ENCODE results near the gene ITGA6.

ITGA6 gene

DNA sequence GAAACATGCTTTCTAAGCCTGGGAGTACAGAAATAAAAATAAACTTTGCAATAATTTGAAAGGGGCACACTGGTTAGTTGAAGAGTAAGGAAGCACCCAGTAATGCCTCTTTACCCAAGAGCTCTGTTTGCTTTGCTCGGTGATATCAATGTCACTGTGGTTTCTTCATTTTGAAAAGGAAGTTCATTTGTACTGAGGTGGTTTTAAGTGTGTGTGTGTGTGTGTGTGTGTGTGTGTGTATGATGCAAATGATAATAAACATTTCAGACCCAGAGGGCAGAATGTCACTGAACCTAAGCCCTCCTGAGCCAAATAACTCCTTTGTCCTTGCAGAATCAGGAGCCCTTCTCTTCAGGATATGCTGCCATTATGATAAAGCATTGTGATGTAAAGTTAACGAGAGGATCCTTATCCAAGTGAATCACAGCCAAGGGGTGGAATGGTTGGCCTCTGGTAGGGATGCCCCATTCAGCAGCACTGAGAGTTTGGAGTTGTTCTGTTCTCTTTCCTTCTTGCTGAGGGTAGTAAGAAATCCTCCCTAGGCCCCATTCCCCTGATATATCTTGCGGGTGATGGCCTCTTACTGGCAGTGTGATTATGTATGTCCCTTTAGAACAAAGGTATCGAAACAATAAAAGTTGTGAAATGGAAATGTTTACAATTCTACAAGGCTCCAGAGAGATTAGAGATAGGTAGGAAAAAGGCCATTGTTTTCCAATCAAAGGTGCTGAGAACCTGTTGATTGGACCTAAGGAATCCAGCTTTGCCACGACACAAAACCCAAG, 7.6 kb downstream of the ITGA6 start:
- H3K36me3 ChIP-seq (ENCODE audit: control insufficient read depth in 2 of 2, insufficient read depth in 1 of 2, low read length in 2 of 2), result no peaks in the 10 kb centered on the region
- ChIA-PET POLR2A (interaction anchor here (0.7 kb wide), 1 partner anchor 8 kb away, joined by 6 read pairs; the partner anchor contains the start of gene ITGA6), CTCF (interaction anchor here (2.2 kb wide), 1 partner anchor 26 kb away, joined by 15 read pairs; no protein-coding TSS in a partner anchor)
- no peak overlapping the region for H3K4me3 ChIP-seq (ENCODE audit: low read depth, low read length)
- no peak overlapping the region; the same call in 1 of the 2 replicates for H3K27ac ChIP-seq (ENCODE audit: extremely low read depth, low read depth, low read length)
- H3K4me1 ChIP-seq (ENCODE audit: control insufficient read depth, insufficient read depth, low read length), result peaks cover 22% of the 10 kb centered on the region
- TF ChIP-seq, protein P1, sequence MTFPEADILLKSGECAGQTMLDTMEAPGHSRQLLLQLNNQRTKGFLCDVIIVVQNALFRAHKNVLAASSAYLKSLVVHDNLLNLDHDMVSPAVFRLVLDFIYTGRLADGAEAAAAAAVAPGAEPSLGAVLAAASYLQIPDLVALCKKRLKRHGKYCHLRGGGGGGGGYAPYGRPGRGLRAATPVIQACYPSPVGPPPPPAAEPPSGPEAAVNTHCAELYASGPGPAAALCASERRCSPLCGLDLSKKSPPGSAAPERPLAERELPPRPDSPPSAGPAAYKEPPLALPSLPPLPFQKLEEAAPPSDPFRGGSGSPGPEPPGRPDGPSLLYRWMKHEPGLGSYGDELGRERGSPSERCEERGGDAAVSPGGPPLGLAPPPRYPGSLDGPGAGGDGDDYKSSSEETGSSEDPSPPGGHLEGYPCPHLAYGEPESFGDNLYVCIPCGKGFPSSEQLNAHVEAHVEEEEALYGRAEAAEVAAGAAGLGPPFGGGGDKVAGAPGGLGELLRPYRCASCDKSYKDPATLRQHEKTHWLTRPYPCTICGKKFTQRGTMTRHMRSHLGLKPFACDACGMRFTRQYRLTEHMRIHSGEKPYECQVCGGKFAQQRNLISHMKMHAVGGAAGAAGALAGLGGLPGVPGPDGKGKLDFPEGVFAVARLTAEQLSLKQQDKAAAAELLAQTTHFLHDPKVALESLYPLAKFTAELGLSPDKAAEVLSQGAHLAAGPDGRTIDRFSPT (tag by site-specific recombination; IDR thresholded peaks at IDR 0.05), result no peak
- TF ChIP-seq ZBTB7A (tag by site-specific recombination; IDR thresholded peaks at IDR 0.05; ENCODE audit: low read depth) (no peak), ZNF677 (tag by site-specific recombination; IDR thresholded peaks at IDR 0.05) (no peak), ZNF10 (tag by site-specific recombination; IDR thresholded peaks at IDR 0.05) (no peak), ZFP3 (tag by site-specific recombination; IDR thresholded peaks at IDR 0.05; ENCODE audit: low read depth) (no peak), ZNF544 (tag by site-specific recombination; IDR thresholded peaks at IDR 0.05) (no peak), RBAK (tag by site-specific recombination; IDR thresholded peaks at IDR 0.05) (no peak), SCRT1 (tag by site-specific recombination; IDR thresholded peaks at IDR 0.05; ENCODE audit: borderline replicate concordance) (no peak), ZNF670 (tag by site-specific recombination; IDR thresholded peaks at IDR 0.05; ENCODE audit: low read depth) (no peak), ZNF747 (tag by site-specific recombination; IDR thresholded peaks at IDR 0.05) (no peak), ZNF391 (tag by site-specific recombination; IDR thresholded peaks at IDR 0.05; ENCODE audit: borderline replicate concordance, low read depth) (no peak), ZNF549 (tag by site-specific recombination; IDR thresholded peaks at IDR 0.05) (no peak), ZNF626 (tag by site-specific recombination; IDR thresholded peaks at IDR 0.05) (no peak), ZNF223 (tag by site-specific recombination; IDR thresholded peaks at IDR 0.05) (no peak), ZSCAN30 (tag by site-specific recombination; IDR thresholded peaks at IDR 0.05) (no peak), SCRT2 (tag by site-specific recombination; IDR thresholded peaks at IDR 0.05) (peak; percentile 60)
- TF ChIP-seq, protein P2, sequence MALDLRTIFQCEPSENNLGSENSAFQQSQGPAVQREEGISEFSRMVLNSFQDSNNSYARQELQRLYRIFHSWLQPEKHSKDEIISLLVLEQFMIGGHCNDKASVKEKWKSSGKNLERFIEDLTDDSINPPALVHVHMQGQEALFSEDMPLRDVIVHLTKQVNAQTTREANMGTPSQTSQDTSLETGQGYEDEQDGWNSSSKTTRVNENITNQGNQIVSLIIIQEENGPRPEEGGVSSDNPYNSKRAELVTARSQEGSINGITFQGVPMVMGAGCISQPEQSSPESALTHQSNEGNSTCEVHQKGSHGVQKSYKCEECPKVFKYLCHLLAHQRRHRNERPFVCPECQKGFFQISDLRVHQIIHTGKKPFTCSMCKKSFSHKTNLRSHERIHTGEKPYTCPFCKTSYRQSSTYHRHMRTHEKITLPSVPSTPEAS (tag by site-specific recombination; IDR thresholded peaks at IDR 0.05), result peak; percentile 85
- TF ChIP-seq, protein P3, sequence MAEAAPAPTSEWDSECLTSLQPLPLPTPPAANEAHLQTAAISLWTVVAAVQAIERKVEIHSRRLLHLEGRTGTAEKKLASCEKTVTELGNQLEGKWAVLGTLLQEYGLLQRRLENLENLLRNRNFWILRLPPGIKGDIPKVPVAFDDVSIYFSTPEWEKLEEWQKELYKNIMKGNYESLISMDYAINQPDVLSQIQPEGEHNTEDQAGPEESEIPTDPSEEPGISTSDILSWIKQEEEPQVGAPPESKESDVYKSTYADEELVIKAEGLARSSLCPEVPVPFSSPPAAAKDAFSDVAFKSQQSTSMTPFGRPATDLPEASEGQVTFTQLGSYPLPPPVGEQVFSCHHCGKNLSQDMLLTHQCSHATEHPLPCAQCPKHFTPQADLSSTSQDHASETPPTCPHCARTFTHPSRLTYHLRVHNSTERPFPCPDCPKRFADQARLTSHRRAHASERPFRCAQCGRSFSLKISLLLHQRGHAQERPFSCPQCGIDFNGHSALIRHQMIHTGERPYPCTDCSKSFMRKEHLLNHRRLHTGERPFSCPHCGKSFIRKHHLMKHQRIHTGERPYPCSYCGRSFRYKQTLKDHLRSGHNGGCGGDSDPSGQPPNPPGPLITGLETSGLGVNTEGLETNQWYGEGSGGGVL (tag by site-specific recombination; IDR thresholded peaks at IDR 0.05), result peak; percentile 32; the same call in 1 of the 2 replicates
- TF ChIP-seq, protein P4, sequence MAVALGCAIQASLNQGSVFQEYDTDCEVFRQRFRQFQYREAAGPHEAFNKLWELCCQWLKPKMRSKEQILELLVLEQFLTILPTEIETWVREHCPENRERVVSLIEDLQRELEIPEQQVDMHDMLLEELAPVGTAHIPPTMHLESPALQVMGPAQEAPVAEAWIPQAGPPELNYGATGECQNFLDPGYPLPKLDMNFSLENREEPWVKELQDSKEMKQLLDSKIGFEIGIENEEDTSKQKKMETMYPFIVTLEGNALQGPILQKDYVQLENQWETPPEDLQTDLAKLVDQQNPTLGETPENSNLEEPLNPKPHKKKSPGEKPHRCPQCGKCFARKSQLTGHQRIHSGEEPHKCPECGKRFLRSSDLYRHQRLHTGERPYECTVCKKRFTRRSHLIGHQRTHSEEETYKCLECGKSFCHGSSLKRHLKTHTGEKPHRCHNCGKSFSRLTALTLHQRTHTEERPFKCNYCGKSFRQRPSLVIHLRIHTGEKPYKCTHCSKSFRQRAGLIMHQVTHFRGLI (tag by site-specific recombination; IDR thresholded peaks at IDR 0.05), result no peak
- TF ChIP-seq, protein P5, sequence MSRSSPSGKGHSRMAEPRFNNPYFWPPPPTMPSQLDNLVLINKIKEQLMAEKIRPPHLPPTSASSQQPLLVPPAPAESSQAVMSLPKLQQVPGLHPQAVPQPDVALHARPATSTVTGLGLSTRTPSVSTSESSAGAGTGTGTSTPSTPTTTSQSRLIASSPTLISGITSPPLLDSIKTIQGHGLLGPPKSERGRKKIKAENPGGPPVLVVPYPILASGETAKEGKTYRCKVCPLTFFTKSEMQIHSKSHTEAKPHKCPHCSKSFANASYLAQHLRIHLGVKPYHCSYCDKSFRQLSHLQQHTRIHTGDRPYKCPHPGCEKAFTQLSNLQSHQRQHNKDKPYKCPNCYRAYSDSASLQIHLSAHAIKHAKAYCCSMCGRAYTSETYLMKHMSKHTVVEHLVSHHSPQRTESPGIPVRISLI (tag by site-specific recombination; IDR thresholded peaks at IDR 0.05), result no peak
- H3K9me3 ChIP-seq (ENCODE audit: control insufficient read depth, insufficient read depth, low read depth, low read length), result no peaks in the 10 kb centered on the region

All from HEK293 (cell line).